GM12878 (cell line): ENCODE measurements around the gene CACNG4. TPM values are rescaled to one million over a fixed set of nuclear protein-coding genes. Genes with fewer than 3 reads are reported as not detected.

ENCODE experiments used
- ATAC-seq: fragments of 200-7000 bp; cut with Tn5 transposase; 3 replicates; pipeline ENCODE4 v1.9.1; 2020; ENCODE audit warnings: mild to moderate bottlenecking, moderate library complexity
- BruUV-seq: library from RNA; stranded (reverse); fragments of 400-500 nt; replicated peaks from 2 replicates; lab custom pipeline; 2021; lab: Mats Ljungman, UMichigan
- CTCF ChIA-PET: fragments of 300-600 bp; sonication (Branson Sonifier 250); formaldehyde crosslinking; extraction: SDS; loops from one replicate; lab custom pipeline; 2021; ENCODE audit warnings: inconsistent platforms; lab: Yijun Ruan, JAX
- POLR2A ChIA-PET: fragments of 350-600 bp; formaldehyde crosslinking; extraction: SDS; loops from one replicate; lab custom pipeline; 2021; ENCODE audit warnings: inconsistent platforms; lab: Charles Lee
- RAD21 ChIA-PET: fragments of 300-600 bp; sonication (Branson Sonifier 250); formaldehyde crosslinking; loops from one replicate; lab custom pipeline; 2023; ENCODE audit warnings: antibody characterized with exemption; ENCODE audit not compliant: unreplicated experiment; lab: Charles Lee
- SMC1A ChIA-PET: fragments of 300-600 bp; sonication (Branson Sonifier 250); formaldehyde crosslinking; loops from one replicate; lab custom pipeline; 2023; ENCODE audit not compliant: unreplicated experiment, uncharacterized antibody; lab: Charles Lee
- DNase-seq: peaks from one replicate; pipeline ENCODE4 v3.0.0-alpha.2; 2011; ENCODE audit warnings: low read depth, low spot score
- FAIRE-seq: peaks from 3 replicates; lab custom pipeline; 2011; peaks lifted over from hg19 to GRCh38; lab: Jason Lieb, UNC
- H2AFZ ChIP-seq: 2 replicates; pipeline ENCODE4 v1.6.0; 2011; ENCODE audit warnings: low read depth, low read length, control low read depth; ENCODE audit not compliant: control insufficient read depth
- H3K27ac ChIP-seq: 2 replicates; pipeline ENCODE4 v1.5.1; 2011; ENCODE audit warnings: control low read depth; ENCODE audit not compliant: control insufficient read depth, insufficient read depth
- H3K27me3 ChIP-seq, 2 experiments: replicated peaks in 1 of 2; 2 replicates each; pipeline versions ENCODE4 v1.6.0 to v1.6.1; 2011; ENCODE audit warnings: low read length in 1 of 2; ENCODE audit not compliant: control insufficient read depth in 2 of 2, insufficient read depth in 2 of 2
- H3K36me3 ChIP-seq, 2 experiments: 2 replicates each; pipeline ENCODE4 v1.5.1; 2011; ENCODE audit warnings: low read length in 1 of 2; ENCODE audit not compliant: control insufficient read depth in 2 of 2, insufficient read depth in 2 of 2
- H3K4me1 ChIP-seq: 2 replicates; pipeline ENCODE4 v1.6.1; 2011; ENCODE audit warnings: mild to moderate bottlenecking, low read length, moderate library complexity, mixed read lengths; ENCODE audit not compliant: control insufficient read depth, insufficient read depth
- H3K4me2 ChIP-seq: 2 replicates; pipeline ENCODE4 v1.6.0; 2011; ENCODE audit warnings: control low read depth; ENCODE audit not compliant: control insufficient read depth, insufficient read depth
- H3K4me3 ChIP-seq: fragments of 200-600 bp; sonication (generic); 2 replicates; pipeline ENCODE4 v1.5.1; 2016
- H3K79me2 ChIP-seq: 2 replicates; pipeline ENCODE4 v1.6.0; 2011; ENCODE audit warnings: low read length; ENCODE audit not compliant: control insufficient read depth, insufficient read depth
- H3K9ac ChIP-seq: 2 replicates; pipeline ENCODE4 v1.8.0; 2011; ENCODE audit warnings: low read length, control low read depth, mixed read lengths; ENCODE audit not compliant: control insufficient read depth, insufficient read depth
- H3K9me3 ChIP-seq: replicated peaks from 3 replicates; pipeline ENCODE4 v1.5.1; 2011; ENCODE audit warnings: mild to moderate bottlenecking, low read length; ENCODE audit not compliant: control insufficient read depth, insufficient read depth
- H4K20me1 ChIP-seq: 2 replicates; pipeline ENCODE4 v1.6.0; 2011; ENCODE audit not compliant: control insufficient read depth, insufficient read depth
- BRCA1 ChIP-seq: IDR thresholded peaks from 2 replicates; pipeline ENCODE4 v1.6.1; 2011; ENCODE audit warnings: low read depth, low read length, improper control_type of control experiment
- EP300 ChIP-seq, 2 experiments: fragments of 150-350 bp in 1 of 2; IDR thresholded peaks; 2 replicates each; pipeline ENCODE4 v1.6.1; 2011 to 2012; ENCODE audit warnings: low read depth in 2 of 2, low read length in 2 of 2, borderline replicate concordance in 1 of 2, improper control_type of control experiment in 1 of 2, inconsistent platforms in 1 of 2; ENCODE audit not compliant: control insufficient read depth in 1 of 2
- GATAD2B ChIP-seq: fragments of 450-650 bp; conservative IDR thresholded peaks from 2 replicates; pipeline ENCODE4 v1.6.1; 2017; ENCODE audit warnings: low read depth, mild to moderate bottlenecking, moderate library complexity
- HDAC2 ChIP-seq: fragments of 200-600 bp; sonication (generic); IDR thresholded peaks from 2 replicates; pipeline ENCODE4 v1.6.1; 2017
- MYC ChIP-seq: IDR thresholded peaks from 2 replicates; pipeline ENCODE4 v1.6.1; 2011; ENCODE audit warnings: mild to moderate bottlenecking, low read length, moderate library complexity, inconsistent platforms; ENCODE audit not compliant: insufficient read depth, insufficient replicate concordance, insufficient read length, severe bottlenecking
- NFYB ChIP-seq: IDR thresholded peaks from 2 replicates; pipeline ENCODE4 v1.6.1; 2011; ENCODE audit warnings: low read depth, mild to moderate bottlenecking, low read length, improper control_type of control experiment, moderate library complexity; ENCODE audit not compliant: insufficient read depth
- NR2C1 ChIP-seq: fragments of 450-650 bp; IDR thresholded peaks from 2 replicates; pipeline ENCODE4 v1.6.1; 2017; ENCODE audit warnings: antibody characterized with exemption, mild to moderate bottlenecking, moderate library complexity
- PAX5 ChIP-seq: IDR thresholded peaks from 2 replicates; pipeline ENCODE4 v1.6.1; 2011; ENCODE audit warnings: low read depth, low read length, borderline replicate concordance
- POLR2A ChIP-seq: IDR thresholded peaks from 2 replicates; pipeline ENCODE4 v1.6.1; 2011; ENCODE audit warnings: low read depth, mild to moderate bottlenecking, low read length
- SP1 ChIP-seq: IDR thresholded peaks from one replicate; pipeline ENCODE4 v1.6.1; 2011; ENCODE audit warnings: low read depth, low read length
- TCF7 ChIP-seq: IDR thresholded peaks from 2 replicates; pipeline ENCODE4 v1.6.1; 2014; ENCODE audit warnings: antibody characterized with exemption, borderline replicate concordance
- WGBS: methylation state at CpG from one replicate; pipeline ENCODE4 v1.1.6; 2016; ENCODE audit warnings: low lambda C conversion rate; ENCODE audit not compliant: insufficient replicate concordance, insufficient coverage; ENCODE audit errors: missing lambda C conversion rate; 5-methylcytosine and 5-hydroxymethylcytosine counted together
- in situ Hi-C: fragments of 300-500 bp; cut with MboI; formaldehyde crosslinking; loops from 9 replicates; pipeline ENCODE4 v1.14.3; 2018; ENCODE audit warnings: mixed read lengths
- intact Hi-C: fragments of 100-400 bp; cut with micrococcal nuclease; formaldehyde crosslinking; loops from one replicate; pipeline ENCODE4 v1.14.2; 2022; ENCODE audit not compliant: unreplicated experiment
- polyA plus RNA-seq, 11 experiments: library from polyadenylated mRNA; depleted of rRNA in 4 of 11; unstranded in 6 of 11; stranded (reverse) in 5 of 11; fragments of >200 nt; fragmentation: Nextera tagmentation in 4 of 11; fragmentation: Illumina TruSeq in 1 of 11; extraction: Ambion mirVana in 4 of 11; extraction: Trizol in 1 of 11; gene quantifications; 1 replicate in 1 of 11; 2 replicates in 10 of 11; pipeline versions ENCODE4 v1.2.1 to v1.2.3, GENCODE V29; 2011 to 2016; ENCODE audit warnings: inconsistent platforms in 2 of 11, missing spikeins in 2 of 11, low read depth in 1 of 11
- total RNA-seq, 4 experiments: library from RNA; depleted of rRNA in 3 of 4; stranded (reverse); fragments of >200 nt in 3 of 4; fragmentation: Illumina TruSeq in 1 of 4; extraction: Trizol in 1 of 4; gene quantifications; 2 replicates each; pipeline versions ENCODE4 v1.2.1 to v1.2.3, GENCODE V29; 2013 to 2021
- TF ChIP-seq, protein P1 (sequence below): fragments of 450-650 bp; formaldehyde crosslinking; IDR thresholded peaks from 2 replicates; pipeline ENCODE4 v1.4.0; 2022; ENCODE audit warnings: mild to moderate bottlenecking, moderate library complexity
- TF ChIP-seq, protein P2 (sequence below): fragments of 450-650 bp; IDR thresholded peaks from 2 replicates; pipeline ENCODE4 v1.6.1; 2018; ENCODE audit warnings: borderline replicate concordance, mild to moderate bottlenecking; ENCODE audit not compliant: partially characterized antibody

CACNG4 gene
- total and polyA plus RNA-seq, 10 of the 15 experiments (the other 5 are each of a cell fraction or from before 2014, with no cell fraction given) = 0.08 TPM; not detected in 8

DNA sequence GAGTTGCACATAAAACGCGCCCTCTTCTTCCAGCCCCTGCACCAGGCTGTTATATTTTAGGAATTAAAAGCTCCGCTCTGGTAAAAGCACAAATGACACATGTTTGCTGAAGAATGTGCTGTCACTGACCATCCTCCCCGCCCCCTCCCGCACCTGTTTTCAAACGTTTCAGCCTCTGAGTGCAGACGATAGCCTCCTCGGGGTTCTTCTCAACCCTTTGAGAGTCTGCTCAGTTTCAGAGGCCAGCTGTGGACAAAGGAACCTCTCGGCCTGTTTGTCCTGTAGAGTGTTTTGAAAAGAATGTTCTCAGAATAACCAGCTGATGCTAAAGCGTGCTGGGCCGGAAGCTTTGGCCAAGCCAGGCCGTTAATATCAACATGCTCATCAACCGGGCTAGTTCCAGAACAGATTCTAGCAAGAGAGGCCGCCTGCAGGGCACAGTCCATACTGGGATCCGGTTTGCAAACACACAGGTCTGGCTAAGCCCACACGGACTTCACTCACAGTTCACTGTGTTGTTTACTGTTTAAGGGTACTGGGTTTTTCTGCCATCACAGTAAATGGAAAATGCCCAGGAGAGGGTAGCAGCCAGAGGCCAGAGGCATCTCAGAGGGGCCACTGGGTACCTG, 6.4 kb upstream of the CACNG4 start:
- POLR2A ChIA-PET = no interaction called here
- Histone ChIP-seq H3K27ac (no peak overlapping the region), H3K9me3 (no peaks in the 10 kb centered on the region), H3K4me2 (no peak overlapping the region), H3K4me1 (no peaks in the 10 kb centered on the region), H3K4me3 (no peak overlapping the region), H4K20me1 (no peaks in the 10 kb centered on the region; the same call in 1 of the 2 replicates), H3K9ac (no peak overlapping the region), H3K27me3 (no peaks in the 10 kb centered on the region; a peak in 2 of 4 replicates), H3K36me3 (no peaks in the 10 kb centered on the region), H2AFZ (no peak overlapping the region), H3K79me2 (no peaks in the 10 kb centered on the region)
- in situ Hi-C loops (no loop called here), intact Hi-C loops (no loop called here)
- 40% methylated on average over 16 of the region's 16 CpGs for WGBS
- SMC1A ChIA-PET = no interaction called here
- no peak for ATAC-seq
- RAD21 ChIA-PET = no interaction called here
- FAIRE-seq = no peak
- DNase-seq = no peak
- no peak for TF ChIP-seq POLR2A
- no peak for TF ChIP-seq SP1
- no peak for TF ChIP-seq NFYB
- TF ChIP-seq TCF7 = no peak
- TF ChIP-seq PAX5 = no peak
- no peak for TF ChIP-seq NR2C1
- TF ChIP-seq, protein P1, sequence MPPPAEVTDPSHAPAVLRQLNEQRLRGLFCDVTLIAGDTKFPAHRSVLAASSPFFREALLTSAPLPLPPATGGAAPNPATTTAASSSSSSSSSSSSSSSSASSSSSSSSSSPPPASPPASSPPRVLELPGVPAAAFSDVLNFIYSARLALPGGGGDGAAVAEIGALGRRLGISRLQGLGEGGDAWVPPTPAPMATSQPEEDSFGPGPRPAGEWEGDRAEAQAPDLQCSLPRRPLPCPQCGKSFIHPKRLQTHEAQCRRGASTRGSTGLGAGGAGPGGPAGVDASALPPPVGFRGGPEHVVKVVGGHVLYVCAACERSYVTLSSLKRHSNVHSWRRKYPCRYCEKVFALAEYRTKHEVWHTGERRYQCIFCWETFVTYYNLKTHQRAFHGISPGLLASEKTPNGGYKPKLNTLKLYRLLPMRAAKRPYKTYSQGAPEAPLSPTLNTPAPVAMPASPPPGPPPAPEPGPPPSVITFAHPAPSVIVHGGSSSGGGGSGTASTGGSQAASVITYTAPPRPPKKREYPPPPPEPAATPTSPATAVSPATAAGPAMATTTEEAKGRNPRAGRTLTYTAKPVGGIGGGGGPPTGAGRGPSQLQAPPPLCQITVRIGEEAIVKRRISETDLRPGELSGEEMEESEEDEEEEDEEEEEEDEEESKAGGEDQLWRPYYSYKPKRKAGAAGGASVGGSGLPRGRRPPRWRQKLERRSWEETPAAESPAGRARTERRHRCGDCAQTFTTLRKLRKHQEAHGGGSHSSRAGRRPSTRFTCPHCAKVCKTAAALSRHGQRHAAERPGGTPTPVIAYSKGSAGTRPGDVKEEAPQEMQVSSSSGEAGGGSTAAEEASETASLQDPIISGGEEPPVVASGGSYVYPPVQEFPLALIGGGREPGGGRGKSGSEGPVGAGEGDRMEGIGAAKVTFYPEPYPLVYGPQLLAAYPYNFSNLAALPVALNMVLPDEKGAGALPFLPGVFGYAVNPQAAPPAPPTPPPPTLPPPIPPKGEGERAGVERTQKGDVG (CRISPR knock-in tag) = no peak
- TF ChIP-seq BRCA1 = no peak
- TF ChIP-seq, protein P2, sequence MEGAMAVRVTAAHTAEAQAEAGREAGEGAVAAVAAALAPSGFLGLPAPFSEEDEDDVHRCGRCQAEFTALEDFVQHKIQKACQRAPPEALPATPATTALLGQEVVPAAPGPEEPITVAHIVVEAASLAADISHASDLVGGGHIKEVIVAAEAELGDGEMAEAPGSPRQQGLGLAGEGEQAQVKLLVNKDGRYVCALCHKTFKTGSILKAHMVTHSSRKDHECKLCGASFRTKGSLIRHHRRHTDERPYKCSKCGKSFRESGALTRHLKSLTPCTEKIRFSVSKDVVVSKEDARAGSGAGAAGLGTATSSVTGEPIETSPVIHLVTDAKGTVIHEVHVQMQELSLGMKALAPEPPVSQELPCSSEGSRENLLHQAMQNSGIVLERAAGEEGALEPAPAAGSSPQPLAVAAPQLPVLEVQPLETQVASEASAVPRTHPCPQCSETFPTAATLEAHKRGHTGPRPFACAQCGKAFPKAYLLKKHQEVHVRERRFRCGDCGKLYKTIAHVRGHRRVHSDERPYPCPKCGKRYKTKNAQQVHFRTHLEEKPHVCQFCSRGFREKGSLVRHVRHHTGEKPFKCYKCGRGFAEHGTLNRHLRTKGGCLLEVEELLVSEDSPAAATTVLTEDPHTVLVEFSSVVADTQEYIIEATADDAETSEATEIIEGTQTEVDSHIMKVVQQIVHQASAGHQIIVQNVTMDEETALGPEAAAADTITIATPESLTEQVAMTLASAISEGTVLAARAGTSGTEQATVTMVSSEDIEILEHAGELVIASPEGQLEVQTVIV = no peak
- TF ChIP-seq MYC = no peak
- no peak for TF ChIP-seq HDAC2
- TF ChIP-seq GATAD2B = no peak
- no peak for TF ChIP-seq EP300 (IDR thresholded peaks at IDR 0.05; ENCODE audit: borderline replicate concordance in 1 of 2, control insufficient read depth in 1 of 2, low read depth in 2 of 2, low read length in 2 of 2)
- CTCF ChIA-PET = no interaction called here
- no TSS peak for BruUV-seq
